ENCODE data around the gene CCT6A. TPM values are rescaled to one million over a fixed set of nuclear protein-coding genes. Genes with fewer than 3 reads are reported as not detected.
"Not testable (repeated sequence)": the region's sequence is repeated elsewhere in the genome, so short reads cannot be mapped to it uniquely, and the experiment has no call there.

The CCT6A gene
- total RNA-seq, 1 experiment from 2014 or later, result 222 TPM

DNA sequence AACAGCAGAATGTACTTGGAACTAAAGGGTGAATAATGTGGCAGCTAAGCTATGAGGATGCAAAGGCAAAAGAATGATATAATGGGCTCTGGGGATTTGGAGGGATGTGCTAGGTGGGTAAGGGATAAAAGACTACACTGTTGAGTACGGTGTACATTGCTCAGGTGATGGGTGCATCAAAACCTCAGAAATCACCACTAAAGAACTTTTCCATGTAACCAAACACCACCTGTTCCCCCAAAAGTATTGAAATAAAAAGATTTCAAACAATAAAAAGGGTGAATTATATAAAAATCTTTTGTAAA, 56.3 kb downstream of the CCT6A start:
- no peak overlapping the region for H3K4me3 Mint-ChIP-seq (ENCODE audit: unreplicated experiment)
- no TSS peak for BruUV-seq (replicated peaks)
- ChIA-PET POLR2A (interaction anchor here (0.6 kb wide), 2 partner anchors 32 to 108 kb away, joined by 3 read pairs; no protein-coding TSS in a partner anchor), CTCF (no interaction called here)
- peaks cover 25% of the 10 kb centered on the region for H3K36me3 Mint-ChIP-seq (ENCODE audit: insufficient read depth, unreplicated experiment)
- intact Hi-C loops (cut with micrococcal nuclease), result no loop called here
- no peaks in the 10 kb centered on the region for H3K4me1 Mint-ChIP-seq (ENCODE audit: insufficient read depth, unreplicated experiment)
- H3K27ac Mint-ChIP-seq (ENCODE audit: low read depth, unreplicated experiment), result no peak overlapping the region
- no peak for DNase-seq (ENCODE audit: unreplicated experiment)
- TF ChIP-seq, protein P1, sequence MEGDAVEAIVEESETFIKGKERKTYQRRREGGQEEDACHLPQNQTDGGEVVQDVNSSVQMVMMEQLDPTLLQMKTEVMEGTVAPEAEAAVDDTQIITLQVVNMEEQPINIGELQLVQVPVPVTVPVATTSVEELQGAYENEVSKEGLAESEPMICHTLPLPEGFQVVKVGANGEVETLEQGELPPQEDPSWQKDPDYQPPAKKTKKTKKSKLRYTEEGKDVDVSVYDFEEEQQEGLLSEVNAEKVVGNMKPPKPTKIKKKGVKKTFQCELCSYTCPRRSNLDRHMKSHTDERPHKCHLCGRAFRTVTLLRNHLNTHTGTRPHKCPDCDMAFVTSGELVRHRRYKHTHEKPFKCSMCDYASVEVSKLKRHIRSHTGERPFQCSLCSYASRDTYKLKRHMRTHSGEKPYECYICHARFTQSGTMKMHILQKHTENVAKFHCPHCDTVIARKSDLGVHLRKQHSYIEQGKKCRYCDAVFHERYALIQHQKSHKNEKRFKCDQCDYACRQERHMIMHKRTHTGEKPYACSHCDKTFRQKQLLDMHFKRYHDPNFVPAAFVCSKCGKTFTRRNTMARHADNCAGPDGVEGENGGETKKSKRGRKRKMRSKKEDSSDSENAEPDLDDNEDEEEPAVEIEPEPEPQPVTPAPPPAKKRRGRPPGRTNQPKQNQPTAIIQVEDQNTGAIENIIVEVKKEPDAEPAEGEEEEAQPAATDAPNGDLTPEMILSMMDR (IDR thresholded peaks at IDR 0.05; ENCODE audit: unreplicated experiment), result no peak
- no peaks in the 10 kb centered on the region for H3K27me3 Mint-ChIP-seq (ENCODE audit: insufficient read depth, unreplicated experiment)
- no peaks in the 10 kb centered on the region for H3K9me3 Mint-ChIP-seq (ENCODE audit: unreplicated experiment)

DNA sequence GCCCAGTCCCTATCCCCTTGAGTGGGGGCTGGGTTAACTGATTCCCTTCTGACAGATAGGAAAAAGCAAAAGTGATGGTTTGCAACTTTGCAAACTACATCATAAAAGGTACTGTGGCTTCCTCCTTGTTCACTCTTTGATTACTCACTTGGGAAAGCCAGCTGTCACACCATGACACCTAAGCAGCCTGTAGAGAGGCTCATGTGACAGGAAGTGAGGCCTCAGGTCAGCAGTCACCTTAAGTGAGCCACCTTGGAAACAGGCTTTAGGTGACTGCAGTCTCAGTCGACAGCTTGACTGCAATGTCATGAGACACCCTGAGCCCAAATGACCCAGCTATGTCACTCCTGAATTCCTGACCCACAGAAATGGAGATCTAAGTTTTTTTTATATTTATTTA, 59.0 kb downstream of the CCT6A start:
- Mint-ChIP-seq H3K4me1 (ENCODE audit: insufficient read depth, unreplicated experiment) (no peaks in the 10 kb centered on the region), H3K27me3 (ENCODE audit: insufficient read depth, unreplicated experiment) (no peaks in the 10 kb centered on the region), H3K36me3 (ENCODE audit: insufficient read depth, unreplicated experiment) (no peaks in the 10 kb centered on the region), H3K27ac (ENCODE audit: low read depth, unreplicated experiment) (no peak overlapping the region), H3K4me3 (ENCODE audit: unreplicated experiment) (no peak overlapping the region), H3K9me3 (ENCODE audit: unreplicated experiment) (no peaks in the 10 kb centered on the region)
- CTCF ChIA-PET, result no interaction called here
- DNase-seq (ENCODE audit: unreplicated experiment), result no peak
- intact Hi-C loops (cut with micrococcal nuclease), result no loop called here
- TF ChIP-seq, protein P1 (IDR thresholded peaks at IDR 0.05; ENCODE audit: unreplicated experiment), result no peak
- POLR2A ChIA-PET, result no interaction called here
- no TSS peak for BruUV-seq (replicated peaks)

DNA sequence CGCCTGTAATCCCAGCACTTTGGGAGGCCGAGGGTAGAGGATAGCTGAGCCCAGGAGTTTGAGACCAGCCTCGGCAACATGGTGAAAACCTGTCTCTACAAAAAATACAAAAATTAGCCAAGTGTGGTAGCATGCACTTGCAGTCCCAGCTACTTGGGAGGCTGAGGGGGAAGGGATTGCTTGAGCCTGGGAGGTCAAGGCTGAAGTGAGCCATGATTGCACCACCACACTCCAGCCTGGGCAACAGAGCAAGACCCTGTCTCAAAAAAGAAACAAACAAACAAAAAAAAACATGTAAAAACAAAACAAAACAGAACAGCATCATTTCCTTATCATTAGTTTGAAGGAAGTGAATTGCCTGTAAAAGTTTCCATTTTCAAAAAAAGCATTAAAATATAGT, 60.7 kb downstream of the CCT6A start:
- CTCF ChIA-PET; H3K36me3 Mint-ChIP-seq (ENCODE audit: insufficient read depth, unreplicated experiment); H3K4me3 Mint-ChIP-seq (ENCODE audit: unreplicated experiment); H3K27me3 Mint-ChIP-seq (ENCODE audit: insufficient read depth, unreplicated experiment); H3K27ac Mint-ChIP-seq (ENCODE audit: low read depth, unreplicated experiment); POLR2A ChIA-PET; BruUV-seq (replicated peaks); H3K4me1 Mint-ChIP-seq (ENCODE audit: insufficient read depth, unreplicated experiment); intact Hi-C loops (cut with micrococcal nuclease); DNase-seq (ENCODE audit: unreplicated experiment); H3K9me3 Mint-ChIP-seq (ENCODE audit: unreplicated experiment): not testable (repeated sequence)

Other genes with a start within 250 kb of the CCT6A start
- not detected in 2 replicates for gene SEPTIN14, start 189.0 kb upstream of the CCT6A start, total RNA-seq (2022)
- gene ZNF713, start 164.3 kb upstream of the CCT6A start, total RNA-seq (2022), result 1.3 and 1.5 TPM in 2 replicates
- 31.0 and 36.9 TPM in 2 replicates for gene MRPS17, start 99.9 kb upstream of the CCT6A start, total RNA-seq (2022)
- 57.9 and 62.8 TPM in 2 replicates for gene NIPSNAP2, start 87.2 kb upstream of the CCT6A start, total RNA-seq (2022)
- 49.4 and 56.6 TPM in 2 replicates for gene PSPH, start 321 bp upstream of the CCT6A start, total RNA-seq (2022)
- 142 and 159 TPM in 2 replicates for gene SUMF2, start 12.5 kb downstream of the CCT6A start, total RNA-seq (2022)
- gene PHKG1, start 41.2 kb downstream of the CCT6A start, total RNA-seq (2022), result 1.2 and 2.4 TPM in 2 replicates
- 564 and 712 TPM in 2 replicates for gene CHCHD2, start 54.7 kb downstream of the CCT6A start, total RNA-seq (2022)
- gene NUPR2, start 64.7 kb downstream of the CCT6A start, total RNA-seq (2022), result not detected in 2 replicates